GM12878 (cell line): Measurements from ENCODE around the gene SIRT3. TPM values are rescaled to one million over a fixed set of nuclear protein-coding genes. Genes with fewer than 3 reads are reported as not detected.

Source experiments
- ATAC-seq: fragments of 200-7000 bp; cut with Tn5 transposase; 3 replicates; pipeline ENCODE4 v1.9.1; 2020; ENCODE audit warnings: mild to moderate bottlenecking, moderate library complexity
- BruUV-seq: library from RNA; stranded (reverse); fragments of 400-500 nt; replicated peaks from 2 replicates; lab custom pipeline; 2021; lab: Mats Ljungman, UMichigan
- CTCF ChIA-PET: fragments of 300-600 bp; sonication (Branson Sonifier 250); formaldehyde crosslinking; extraction: SDS; loops from one replicate; lab custom pipeline; 2021; ENCODE audit warnings: inconsistent platforms; lab: Yijun Ruan, JAX
- POLR2A ChIA-PET: fragments of 350-600 bp; formaldehyde crosslinking; extraction: SDS; loops from one replicate; lab custom pipeline; 2021; ENCODE audit warnings: inconsistent platforms; lab: Charles Lee
- RAD21 ChIA-PET: fragments of 300-600 bp; sonication (Branson Sonifier 250); formaldehyde crosslinking; loops from one replicate; lab custom pipeline; 2023; ENCODE audit warnings: antibody characterized with exemption; ENCODE audit not compliant: unreplicated experiment; lab: Charles Lee
- SMC1A ChIA-PET: fragments of 300-600 bp; sonication (Branson Sonifier 250); formaldehyde crosslinking; loops from one replicate; lab custom pipeline; 2023; ENCODE audit not compliant: unreplicated experiment, uncharacterized antibody; lab: Charles Lee
- DNase-seq: peaks from one replicate; pipeline ENCODE4 v3.0.0-alpha.2; 2011; ENCODE audit warnings: low read depth, low spot score
- FAIRE-seq: peaks from 3 replicates; lab custom pipeline; 2011; peaks lifted over from hg19 to GRCh38; lab: Jason Lieb, UNC
- H2AFZ ChIP-seq: 2 replicates; pipeline ENCODE4 v1.6.0; 2011; ENCODE audit warnings: low read depth, low read length, control low read depth; ENCODE audit not compliant: control insufficient read depth
- H3K27ac ChIP-seq: 2 replicates; pipeline ENCODE4 v1.5.1; 2011; ENCODE audit warnings: control low read depth; ENCODE audit not compliant: control insufficient read depth, insufficient read depth
- H3K27me3 ChIP-seq, 2 experiments: replicated peaks in 1 of 2; 2 replicates each; pipeline versions ENCODE4 v1.6.0 to v1.6.1; 2011; ENCODE audit warnings: low read length in 1 of 2; ENCODE audit not compliant: control insufficient read depth in 2 of 2, insufficient read depth in 2 of 2
- H3K36me3 ChIP-seq, 2 experiments: 2 replicates each; pipeline ENCODE4 v1.5.1; 2011; ENCODE audit warnings: low read length in 1 of 2; ENCODE audit not compliant: control insufficient read depth in 2 of 2, insufficient read depth in 2 of 2
- H3K4me1 ChIP-seq: 2 replicates; pipeline ENCODE4 v1.6.1; 2011; ENCODE audit warnings: mild to moderate bottlenecking, low read length, moderate library complexity, mixed read lengths; ENCODE audit not compliant: control insufficient read depth, insufficient read depth
- H3K4me2 ChIP-seq: 2 replicates; pipeline ENCODE4 v1.6.0; 2011; ENCODE audit warnings: control low read depth; ENCODE audit not compliant: control insufficient read depth, insufficient read depth
- H3K4me3 ChIP-seq: fragments of 200-600 bp; sonication (generic); 2 replicates; pipeline ENCODE4 v1.5.1; 2016
- H3K79me2 ChIP-seq: 2 replicates; pipeline ENCODE4 v1.6.0; 2011; ENCODE audit warnings: low read length; ENCODE audit not compliant: control insufficient read depth, insufficient read depth
- H3K9ac ChIP-seq: 2 replicates; pipeline ENCODE4 v1.8.0; 2011; ENCODE audit warnings: low read length, control low read depth, mixed read lengths; ENCODE audit not compliant: control insufficient read depth, insufficient read depth
- H3K9me3 ChIP-seq: replicated peaks from 3 replicates; pipeline ENCODE4 v1.5.1; 2011; ENCODE audit warnings: mild to moderate bottlenecking, low read length; ENCODE audit not compliant: control insufficient read depth, insufficient read depth
- H4K20me1 ChIP-seq: 2 replicates; pipeline ENCODE4 v1.6.0; 2011; ENCODE audit not compliant: control insufficient read depth, insufficient read depth
- BMI1 ChIP-seq: fragments of 450-650 bp; IDR thresholded peaks from 2 replicates; pipeline ENCODE4 v1.6.1; 2016; ENCODE audit warnings: mild to moderate bottlenecking, moderate library complexity, borderline replicate concordance
- EED ChIP-seq: sonication (generic); IDR thresholded peaks from 2 replicates; pipeline ENCODE4 v1.6.1; 2016; ENCODE audit warnings: antibody characterized with exemption, low read depth
- FOS ChIP-seq: IDR thresholded peaks from 3 replicates; pipeline ENCODE4 v1.6.1; 2011; ENCODE audit warnings: borderline replicate concordance; ENCODE audit not compliant: insufficient read length; ENCODE audit errors: extremely low read depth
- LARP7 ChIP-seq: fragments of 450-650 bp; IDR thresholded peaks from 2 replicates; pipeline ENCODE4 v1.6.1; 2017; ENCODE audit warnings: mild to moderate bottlenecking
- MTA3 ChIP-seq: IDR thresholded peaks from 2 replicates; pipeline ENCODE4 v1.6.1; 2012; ENCODE audit warnings: low read length, inconsistent platforms, borderline replicate concordance
- POLR2AphosphoS2 ChIP-seq: IDR thresholded peaks from 2 replicates; pipeline ENCODE4 v1.6.1; 2011; ENCODE audit warnings: low read depth, mild to moderate bottlenecking, low read length, improper control_type of control experiment, moderate library complexity
- RBBP5 ChIP-seq: fragments of 200-600 bp; sonication (generic); conservative IDR thresholded peaks from 2 replicates; pipeline ENCODE4 v1.6.1; 2016
- SIX5 ChIP-seq: IDR thresholded peaks from 2 replicates; pipeline ENCODE4 v1.6.1; 2011; ENCODE audit warnings: mild to moderate bottlenecking, low read depth, low read length, moderate library complexity; ENCODE audit not compliant: severe bottlenecking
- SMAD5 ChIP-seq: IDR thresholded peaks from 2 replicates; pipeline ENCODE4 v1.6.1; 2016; ENCODE audit warnings: antibody characterized with exemption, low read depth
- SMARCA5 ChIP-seq: fragments of 450-650 bp; IDR thresholded peaks from 2 replicates; pipeline ENCODE4 v1.6.1; 2017; ENCODE audit warnings: mild to moderate bottlenecking
- SUZ12 ChIP-seq: fragments of 200-600 bp; sonication (generic); IDR thresholded peaks from one replicate; pipeline ENCODE4 v1.6.1; 2018; ENCODE audit warnings: antibody characterized with exemption, mild to moderate bottlenecking; ENCODE audit not compliant: unreplicated experiment
- ZNF24 ChIP-seq: fragments of 450-650 bp; IDR thresholded peaks from 2 replicates; pipeline ENCODE4 v1.6.1; 2017; ENCODE audit warnings: antibody characterized with exemption, mild to moderate bottlenecking
- WGBS: methylation state at CpG from one replicate; pipeline ENCODE4 v1.1.6; 2016; ENCODE audit warnings: low lambda C conversion rate; ENCODE audit not compliant: insufficient replicate concordance, insufficient coverage; ENCODE audit errors: missing lambda C conversion rate; 5-methylcytosine and 5-hydroxymethylcytosine counted together
- in situ Hi-C: fragments of 300-500 bp; cut with MboI; formaldehyde crosslinking; loops from 9 replicates; pipeline ENCODE4 v1.14.3; 2018; ENCODE audit warnings: mixed read lengths
- intact Hi-C: fragments of 100-400 bp; cut with micrococcal nuclease; formaldehyde crosslinking; loops from one replicate; pipeline ENCODE4 v1.14.2; 2022; ENCODE audit not compliant: unreplicated experiment
- polyA plus RNA-seq, 11 experiments: library from polyadenylated mRNA; depleted of rRNA in 4 of 11; unstranded in 6 of 11; stranded (reverse) in 5 of 11; fragments of >200 nt; fragmentation: Nextera tagmentation in 4 of 11; fragmentation: Illumina TruSeq in 1 of 11; extraction: Ambion mirVana in 4 of 11; extraction: Trizol in 1 of 11; gene quantifications; 1 replicate in 1 of 11; 2 replicates in 10 of 11; pipeline versions ENCODE4 v1.2.1 to v1.2.3, GENCODE V29; 2011 to 2016; ENCODE audit warnings: inconsistent platforms in 2 of 11, missing spikeins in 2 of 11, low read depth in 1 of 11
- total RNA-seq, 4 experiments: library from RNA; depleted of rRNA in 3 of 4; stranded (reverse); fragments of >200 nt in 3 of 4; fragmentation: Illumina TruSeq in 1 of 4; extraction: Trizol in 1 of 4; gene quantifications; 2 replicates each; pipeline versions ENCODE4 v1.2.1 to v1.2.3, GENCODE V29; 2013 to 2021
- TF ChIP-seq, protein P1 (sequence below): fragments of 450-650 bp; IDR thresholded peaks from 2 replicates; pipeline ENCODE4 v1.6.1; 2014; ENCODE audit warnings: mild to moderate bottlenecking
- TF ChIP-seq, protein P2 (sequence below): IDR thresholded peaks from 2 replicates; pipeline ENCODE4 v1.6.1; 2011; ENCODE audit warnings: borderline replicate concordance, low read depth, mild to moderate bottlenecking, moderate library complexity, low read length; ENCODE audit not compliant: insufficient read depth, poor library complexity, severe bottlenecking
- TF ChIP-seq, protein P3 (sequence below): fragments of 450-650 bp; IDR thresholded peaks from 2 replicates; pipeline ENCODE4 v1.6.1; 2016; ENCODE audit warnings: mild to moderate bottlenecking
- TF ChIP-seq, protein P4 (sequence below): fragments of 450-650 bp; IDR thresholded peaks from 2 replicates; pipeline ENCODE4 v1.6.1; 2017; ENCODE audit warnings: mild to moderate bottlenecking, moderate library complexity

Gene SIRT3
- total and polyA plus RNA-seq, 10 of the 15 experiments (the other 5 are each of a cell fraction or from before 2014, with no cell fraction given): 0.90 to 23.2 (median 12.6) TPM

DNA sequence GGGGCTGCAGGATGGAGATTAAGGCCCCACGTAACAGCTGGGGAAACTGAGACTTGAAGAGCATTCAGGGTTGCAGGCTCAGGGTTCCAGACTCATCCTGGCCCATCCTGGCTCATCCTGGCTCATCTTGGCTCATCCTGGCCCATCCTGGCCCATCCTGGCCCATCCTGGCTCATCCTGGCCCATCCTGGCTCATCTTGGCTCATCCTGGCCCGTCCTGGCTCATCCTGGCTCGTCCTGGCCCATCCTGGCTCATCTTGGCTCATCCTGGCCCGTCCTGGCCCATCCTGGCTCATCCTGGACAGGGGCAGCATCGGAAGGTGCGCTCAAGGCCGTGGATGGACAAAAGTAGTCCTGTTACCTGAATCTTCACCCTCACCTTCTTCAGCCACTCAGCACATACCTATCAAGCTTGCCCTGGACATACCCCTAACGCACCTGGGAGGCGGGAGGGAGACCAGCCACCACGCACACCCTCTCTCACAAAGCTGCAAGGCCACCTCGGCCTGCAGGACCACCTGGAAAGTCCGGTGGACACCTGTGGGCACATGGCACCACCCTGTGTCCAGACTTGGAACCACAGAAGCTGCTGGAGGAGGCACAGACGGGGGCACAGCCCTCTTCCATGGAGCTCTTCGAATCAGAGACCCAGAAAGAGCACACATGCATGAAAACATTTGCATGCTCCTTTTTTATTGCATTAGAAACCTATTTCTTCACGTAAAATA lies 21.8 kb upstream of the SIRT3 start:
- no peak overlapping the region for H3K4me3 ChIP-seq
- RAD21 ChIA-PET: interaction anchor here (0.7 to 1.3 kb wide), 3 partner anchors 9 to 48 kb away, joined by 3 to 4 read pairs (median 3); no protein-coding TSS in a partner anchor
- H3K27me3 ChIP-seq: no peaks in the 10 kb centered on the region
- in situ Hi-C loops: no loop called here
- 51% methylated on average over 15 of the region's 15 CpGs for WGBS
- SMC1A ChIA-PET: interaction anchor here (1.0 kb wide), 2 partner anchors 9 to 105 kb away, joined by 3 to 4 read pairs; no protein-coding TSS in a partner anchor
- peaks cover 0 to 4% of the 10 kb centered on the region in 2 experiments; a peak in 1 of 4 replicates for H3K36me3 ChIP-seq
- DNase-seq (no peak), ATAC-seq (peak; percentile 65; the same call in 2 of the 3 replicates), FAIRE-seq (no peak)
- no TSS peak for BruUV-seq
- H4K20me1 ChIP-seq: no peaks in the 10 kb centered on the region
- H2AFZ ChIP-seq: no peak overlapping the region
- H3K9ac ChIP-seq: no peak overlapping the region
- intact Hi-C loops: no loop called here
- CTCF ChIA-PET: interaction anchor here (0.6 to 3.6 kb wide), 9 partner anchors 7 to 281 kb away, joined by 3 to 25 read pairs (median 5); partner anchors contain the start of genes BET1L, PSMD13, RIC8A and SIRT3
- POLR2A ChIA-PET: interaction anchor here (0.5 to 1.3 kb wide), 5 partner anchors 8 to 518 kb away, joined by 3 read pairs; no protein-coding TSS in a partner anchor
- peak overlapping the region; percentile 54; the same call in 1 of the 2 replicates for H3K4me2 ChIP-seq
- peaks cover 13% of the 10 kb centered on the region for H3K4me1 ChIP-seq
- H3K9me3 ChIP-seq: peaks cover 2% of the 10 kb centered on the region; the same call in 2 of the 3 replicates
- no peak overlapping the region for H3K27ac ChIP-seq
- H3K79me2 ChIP-seq: no peaks in the 10 kb centered on the region
- TF ChIP-seq LARP7 (no peak), ZNF24 (no peak), POLR2AphosphoS2 (no peak), BMI1 (no peak), SMAD5 (no peak), SUZ12 (no peak), MTA3 (no peak), RBBP5 (no peak), SIX5 (no peak), EED (no peak), FOS (no peak), SMARCA5 (no peak)
- TF ChIP-seq, protein P1, sequence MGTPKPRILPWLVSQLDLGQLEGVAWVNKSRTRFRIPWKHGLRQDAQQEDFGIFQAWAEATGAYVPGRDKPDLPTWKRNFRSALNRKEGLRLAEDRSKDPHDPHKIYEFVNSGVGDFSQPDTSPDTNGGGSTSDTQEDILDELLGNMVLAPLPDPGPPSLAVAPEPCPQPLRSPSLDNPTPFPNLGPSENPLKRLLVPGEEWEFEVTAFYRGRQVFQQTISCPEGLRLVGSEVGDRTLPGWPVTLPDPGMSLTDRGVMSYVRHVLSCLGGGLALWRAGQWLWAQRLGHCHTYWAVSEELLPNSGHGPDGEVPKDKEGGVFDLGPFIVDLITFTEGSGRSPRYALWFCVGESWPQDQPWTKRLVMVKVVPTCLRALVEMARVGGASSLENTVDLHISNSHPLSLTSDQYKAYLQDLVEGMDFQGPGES: no peak
- TF ChIP-seq, protein P2, sequence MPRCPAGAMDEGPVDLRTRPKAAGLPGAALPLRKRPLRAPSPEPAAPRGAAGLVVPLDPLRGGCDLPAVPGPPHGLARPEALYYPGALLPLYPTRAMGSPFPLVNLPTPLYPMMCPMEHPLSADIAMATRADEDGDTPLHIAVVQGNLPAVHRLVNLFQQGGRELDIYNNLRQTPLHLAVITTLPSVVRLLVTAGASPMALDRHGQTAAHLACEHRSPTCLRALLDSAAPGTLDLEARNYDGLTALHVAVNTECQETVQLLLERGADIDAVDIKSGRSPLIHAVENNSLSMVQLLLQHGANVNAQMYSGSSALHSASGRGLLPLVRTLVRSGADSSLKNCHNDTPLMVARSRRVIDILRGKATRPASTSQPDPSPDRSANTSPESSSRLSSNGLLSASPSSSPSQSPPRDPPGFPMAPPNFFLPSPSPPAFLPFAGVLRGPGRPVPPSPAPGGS: peak; percentile 99
- TF ChIP-seq, protein P3, sequence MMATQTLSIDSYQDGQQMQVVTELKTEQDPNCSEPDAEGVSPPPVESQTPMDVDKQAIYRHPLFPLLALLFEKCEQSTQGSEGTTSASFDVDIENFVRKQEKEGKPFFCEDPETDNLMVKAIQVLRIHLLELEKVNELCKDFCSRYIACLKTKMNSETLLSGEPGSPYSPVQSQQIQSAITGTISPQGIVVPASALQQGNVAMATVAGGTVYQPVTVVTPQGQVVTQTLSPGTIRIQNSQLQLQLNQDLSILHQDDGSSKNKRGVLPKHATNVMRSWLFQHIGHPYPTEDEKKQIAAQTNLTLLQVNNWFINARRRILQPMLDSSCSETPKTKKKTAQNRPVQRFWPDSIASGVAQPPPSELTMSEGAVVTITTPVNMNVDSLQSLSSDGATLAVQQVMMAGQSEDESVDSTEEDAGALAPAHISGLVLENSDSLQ: no peak
- TF ChIP-seq, protein P4, sequence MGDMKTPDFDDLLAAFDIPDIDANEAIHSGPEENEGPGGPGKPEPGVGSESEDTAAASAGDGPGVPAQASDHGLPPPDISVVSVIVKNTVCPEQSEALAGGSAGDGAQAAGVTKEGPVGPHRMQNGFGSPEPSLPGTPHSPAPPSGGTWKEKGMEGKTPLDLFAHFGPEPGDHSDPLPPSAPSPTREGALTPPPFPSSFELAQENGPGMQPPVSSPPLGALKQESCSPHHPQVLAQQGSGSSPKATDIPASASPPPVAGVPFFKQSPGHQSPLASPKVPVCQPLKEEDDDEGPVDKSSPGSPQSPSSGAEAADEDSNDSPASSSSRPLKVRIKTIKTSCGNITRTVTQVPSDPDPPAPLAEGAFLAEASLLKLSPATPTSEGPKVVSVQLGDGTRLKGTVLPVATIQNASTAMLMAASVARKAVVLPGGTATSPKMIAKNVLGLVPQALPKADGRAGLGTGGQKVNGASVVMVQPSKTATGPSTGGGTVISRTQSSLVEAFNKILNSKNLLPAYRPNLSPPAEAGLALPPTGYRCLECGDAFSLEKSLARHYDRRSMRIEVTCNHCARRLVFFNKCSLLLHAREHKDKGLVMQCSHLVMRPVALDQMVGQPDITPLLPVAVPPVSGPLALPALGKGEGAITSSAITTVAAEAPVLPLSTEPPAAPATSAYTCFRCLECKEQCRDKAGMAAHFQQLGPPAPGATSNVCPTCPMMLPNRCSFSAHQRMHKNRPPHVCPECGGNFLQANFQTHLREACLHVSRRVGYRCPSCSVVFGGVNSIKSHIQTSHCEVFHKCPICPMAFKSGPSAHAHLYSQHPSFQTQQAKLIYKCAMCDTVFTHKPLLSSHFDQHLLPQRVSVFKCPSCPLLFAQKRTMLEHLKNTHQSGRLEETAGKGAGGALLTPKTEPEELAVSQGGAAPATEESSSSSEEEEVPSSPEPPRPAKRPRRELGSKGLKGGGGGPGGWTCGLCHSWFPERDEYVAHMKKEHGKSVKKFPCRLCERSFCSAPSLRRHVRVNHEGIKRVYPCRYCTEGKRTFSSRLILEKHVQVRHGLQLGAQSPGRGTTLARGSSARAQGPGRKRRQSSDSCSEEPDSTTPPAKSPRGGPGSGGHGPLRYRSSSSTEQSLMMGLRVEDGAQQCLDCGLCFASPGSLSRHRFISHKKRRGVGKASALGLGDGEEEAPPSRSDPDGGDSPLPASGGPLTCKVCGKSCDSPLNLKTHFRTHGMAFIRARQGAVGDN: no peak
